ENCODE results near the gene ZNF468.
A peak's percentile ranks its signal among the peaks of the same experiment; 100 is the strongest.
"Not testable (repeated sequence)": the region's sequence is repeated elsewhere in the genome, so short reads cannot be mapped to it uniquely, and the experiment has no call there.

ZNF468 gene

GRCh38 chr19:52857378-52858191 is at the start of gene ZNF468:
Gene ZNF468 (minus strand): TSS chr19:52857619. CDS start chr19:52854272, 3,347 bp downstream.
- peak; percentile 74 for DNase-seq (ENCODE audit: low spot score)

- DNase-seq (ENCODE audit: low spot score): not testable (repeated sequence)
These were observed 46.8 kb upstream of the ZNF468 start for GRCh38 chr19:52904052-52904780.

DNA sequence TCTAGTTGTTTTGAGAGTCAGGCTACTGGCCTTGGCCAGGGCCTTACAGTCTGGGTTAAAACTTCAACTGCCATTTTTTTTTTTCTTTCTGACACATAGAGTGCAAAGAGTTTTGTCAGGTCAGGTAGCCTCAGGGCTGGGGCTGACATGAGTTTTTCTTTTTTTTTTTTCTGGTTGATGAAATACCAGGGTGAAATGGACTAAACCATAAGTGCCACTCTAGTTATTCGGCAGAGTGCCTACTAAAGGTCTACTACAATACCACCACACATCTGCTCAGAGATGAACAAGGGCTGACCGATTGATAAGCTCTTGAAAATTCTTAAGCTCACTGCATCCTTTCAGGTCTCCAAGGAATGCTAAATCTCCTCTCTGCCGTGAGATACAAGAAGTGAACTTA is 44.4 kb upstream of the ZNF468 start:
- DNase-seq (ENCODE audit: low spot score): no peak

GRCh38 chr19:52898596-52898995 is 41.2 kb upstream of the ZNF468 start:
- not testable (repeated sequence) for DNase-seq (ENCODE audit: low spot score)

- DNase-seq (ENCODE audit: low spot score): peak; percentile 17
These were observed 40.7 kb upstream of the ZNF468 start for GRCh38 chr19:52898101-52898500.

- DNase-seq (ENCODE audit: low spot score): peak; percentile 97
These were observed 39.9 kb upstream of the ZNF468 start, which contains the start of gene ZNF320 for GRCh38 chr19:52897138-52897935. Gene ZNF320 (minus strand): TSS chr19:52897635. CDS start chr19:52890255, 7,380 bp downstream.

GRCh38 chr19:52896431-52897137 is 39.2 kb upstream of the ZNF468 start:
- DNase-seq (ENCODE audit: low spot score): no peak

- DNase-seq (ENCODE audit: low spot score): no peak
These were observed 33.9 kb upstream of the ZNF468 start for GRCh38 chr19:52891336-52891735.

DNA sequence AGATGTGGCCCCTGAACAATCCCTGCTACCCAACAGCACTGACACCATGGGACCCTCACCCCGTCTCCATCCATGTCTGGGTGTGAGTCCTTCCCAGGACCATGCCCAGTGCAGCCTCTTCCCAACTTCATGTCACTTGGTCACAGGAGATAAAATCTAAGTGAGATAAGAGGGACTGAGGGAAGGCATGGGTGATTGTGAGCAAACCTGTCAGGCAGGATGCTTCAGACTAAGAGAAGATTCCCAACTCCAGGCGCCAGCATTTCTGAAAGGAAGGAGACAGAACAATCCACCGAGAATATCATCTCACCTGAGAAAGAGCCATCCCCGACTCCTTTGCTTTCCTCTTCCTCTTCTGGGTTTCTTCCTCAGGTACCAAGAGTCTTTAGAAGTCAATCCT is 32.5 kb upstream of the ZNF468 start:
- no peak for DNase-seq (ENCODE audit: low spot score)

GRCh38 chr19:52889076-52889475 is 31.7 kb upstream of the ZNF468 start:
- no peak for DNase-seq (ENCODE audit: low spot score)

GRCh38 chr19:52880895-52881389 is 23.5 kb upstream of the ZNF468 start:
- DNase-seq (ENCODE audit: low spot score): no peak

GRCh38 chr19:52872996-52873395 is 15.6 kb upstream of the ZNF468 start:
- not testable (repeated sequence) for DNase-seq (ENCODE audit: low spot score)

- no peak for DNase-seq (ENCODE audit: low spot score)
These were observed 14.0 kb upstream of the ZNF468 start for GRCh38 chr19:52871466-52871865.

GRCh38 chr19:52868031-52868430 is 10.6 kb upstream of the ZNF468 start:
- DNase-seq (ENCODE audit: low spot score): not testable (repeated sequence)

GRCh38 chr19:52856540-52857377 is 660 bp downstream of the ZNF468 start:
- DNase-seq (ENCODE audit: low spot score): peak; percentile 27

- not testable (repeated sequence) for DNase-seq (ENCODE audit: low spot score)
These were observed 10.1 kb downstream of the ZNF468 start for GRCh38 chr19:52847352-52847751.

- not testable (repeated sequence) for DNase-seq (ENCODE audit: low spot score)
These were observed 16.5 kb downstream of the ZNF468 start for GRCh38 chr19:52840825-52841465.

DNA sequence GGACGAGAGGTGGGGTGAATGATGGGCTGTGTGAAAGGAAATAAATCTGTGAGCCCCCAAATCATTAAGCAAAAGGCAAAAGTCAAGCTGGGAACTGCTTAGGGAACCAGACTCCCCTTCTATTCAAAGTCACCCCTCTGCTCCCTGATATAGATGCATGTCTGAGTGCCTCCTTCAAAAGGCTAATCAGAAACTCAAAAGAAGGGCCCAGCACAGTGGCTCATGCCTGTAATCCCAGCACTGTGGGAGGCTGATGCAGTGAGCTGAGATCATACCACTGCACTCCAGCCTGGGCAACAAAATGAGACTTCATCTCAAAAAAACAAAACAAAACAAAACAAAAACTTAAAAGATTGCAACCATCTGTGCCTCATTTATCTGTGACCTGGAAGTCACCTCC is 23.1 kb downstream of the ZNF468 start:
- not testable (repeated sequence) for DNase-seq (ENCODE audit: low spot score)

DNA sequence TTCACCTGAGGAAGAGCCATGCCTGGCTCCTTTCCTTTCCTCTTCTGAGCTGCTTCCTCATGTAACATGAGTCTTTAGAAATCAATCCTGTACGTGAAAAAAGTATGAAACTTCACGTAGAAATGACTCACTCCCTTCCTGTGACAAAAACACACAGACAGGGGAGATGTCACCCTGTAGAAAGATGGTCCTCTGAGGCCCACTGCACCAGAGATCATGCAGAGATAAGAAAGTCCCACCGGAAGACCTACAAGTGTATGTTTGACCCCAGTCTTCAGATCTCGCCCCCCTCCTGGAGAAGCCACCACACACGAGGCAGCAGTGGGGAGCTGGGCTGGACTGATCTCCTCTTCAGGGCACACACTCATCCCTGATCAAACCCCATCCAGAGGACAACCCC is 23.9 kb downstream of the ZNF468 start:
- not testable (repeated sequence) for DNase-seq (ENCODE audit: low spot score)

GRCh38 chr19:52829866-52830265 is 27.6 kb downstream of the ZNF468 start:
- not testable (repeated sequence) for DNase-seq (ENCODE audit: low spot score)

Data from D341Med (cell line).